OCI-LY1 (cell line): ENCODE data around the gene SMYD3.

Experiments
- H2AFZ ChIP-seq: fragments of 200-600 bp; sonication (generic), shearing (Covaris generic); 2 replicates; pipeline ENCODE4 v1.6.0; 2014; ENCODE audit warnings: antibody characterized with exemption, mild to moderate bottlenecking, low read length
- H3F3A ChIP-seq: fragments of 200-600 bp; sonication (generic), shearing (Covaris generic); 2 replicates; pipeline ENCODE4 v1.6.0; 2014; ENCODE audit warnings: mild to moderate bottlenecking, antibody characterized with exemption, low read length, moderate library complexity; ENCODE audit not compliant: insufficient read depth
- H3K27ac ChIP-seq: fragments of 200-600 bp; sonication (generic); 2 replicates; pipeline ENCODE4 v1.5.1; 2014; ENCODE audit warnings: low read length, mixed run types, mild to moderate bottlenecking, low read depth; ENCODE audit not compliant: poor library complexity, severe bottlenecking
- H3K27me3 ChIP-seq: fragments of 200-600 bp; sonication (generic); 2 replicates; pipeline ENCODE4 v1.6.0; 2014; ENCODE audit warnings: antibody characterized with exemption, mild to moderate bottlenecking, low read length, moderate library complexity; ENCODE audit not compliant: insufficient read depth
- H3K36me3 ChIP-seq: fragments of 200-600 bp; sonication (generic); 2 replicates; pipeline ENCODE4 v1.6.1; 2014; ENCODE audit warnings: mild to moderate bottlenecking, antibody characterized with exemption, low read length, moderate library complexity, mixed read lengths; ENCODE audit not compliant: insufficient read depth
- H3K4me1 ChIP-seq: fragments of 200-600 bp; sonication (generic); 2 replicates; pipeline ENCODE4 v1.5.1; 2014; ENCODE audit warnings: mild to moderate bottlenecking, low read length, moderate library complexity; ENCODE audit not compliant: insufficient read depth, severe bottlenecking
- H3K4me2 ChIP-seq: fragments of 200-600 bp; sonication (generic), shearing (Covaris generic); 2 replicates; pipeline ENCODE4 v1.6.1; 2014; ENCODE audit warnings: low read length
- H3K4me3 ChIP-seq: fragments of 200-600 bp; sonication (generic); 2 replicates; pipeline ENCODE4 v1.5.1; 2014; ENCODE audit warnings: low read length, low read depth, mild to moderate bottlenecking, mixed read lengths; ENCODE audit not compliant: poor library complexity, severe bottlenecking
- H3K79me2 ChIP-seq: fragments of 200-600 bp; shearing (Covaris generic); 2 replicates; pipeline ENCODE4 v1.6.1; 2016; ENCODE audit warnings: mixed run types, low read length, mixed read lengths; ENCODE audit not compliant: insufficient read depth
- H3K9ac ChIP-seq: fragments of 200-600 bp; sonication (generic), shearing (Covaris generic); 2 replicates; pipeline ENCODE4 v1.6.1; 2014; ENCODE audit warnings: mild to moderate bottlenecking, low read length, mixed read lengths
- H3K9me2 ChIP-seq: fragments of 200-600 bp; sonication (generic), shearing (Covaris generic); 2 replicates; pipeline ENCODE4 v1.6.1; 2014; ENCODE audit warnings: low read depth, mild to moderate bottlenecking, low read length, mixed read lengths
- H3K9me3 ChIP-seq: fragments of 200-600 bp; shearing (Covaris generic); 2 replicates; pipeline ENCODE4 v1.6.1; 2014; ENCODE audit warnings: low read length, mixed read lengths
- H4K20me1 ChIP-seq: fragments of 200-600 bp; sonication (generic), shearing (Covaris generic); 2 replicates; pipeline ENCODE4 v1.6.0; 2016; ENCODE audit warnings: mild to moderate bottlenecking, low read length; ENCODE audit not compliant: insufficient read depth
- CTCF ChIP-seq: fragments of 200-600 bp; sonication (generic), shearing (Covaris generic); IDR thresholded peaks from 2 replicates; pipeline ENCODE4 v1.5.1; 2017; ENCODE audit warnings: mild to moderate bottlenecking, antibody characterized with exemption, low read length, moderate library complexity, mixed read lengths
- EZH2 ChIP-seq: fragments of 200-600 bp; sonication (generic), shearing (Covaris generic); IDR thresholded peaks from 2 replicates; pipeline ENCODE4 v1.8.0; 2017; ENCODE audit warnings: borderline replicate concordance, mixed run types, mild to moderate bottlenecking, antibody characterized with exemption, low read length, moderate library complexity, mixed read lengths

The SMYD3 gene

GRCh38 chr1:246219508-246220030 is 287.5 kb downstream of the SMYD3 start:
- Histone ChIP-seq H3K4me1 (peaks cover 25% of the 10 kb centered on the region), H3K4me3 (no peak overlapping the region), H3K9me2 (no peaks in the 10 kb centered on the region), H4K20me1 (no peaks in the 10 kb centered on the region), H3K9me3 (peaks cover 20% of the 10 kb centered on the region; the same call in 1 of the 2 replicates), H2AFZ (no peak overlapping the region), H3K36me3 (no peaks in the 10 kb centered on the region; the same call in 1 of the 2 replicates), H3K4me2 (peak overlapping the region; percentile 38; the same call in 1 of the 2 replicates), H3K27ac (peak overlapping the region; percentile 79), H3K79me2 (no peaks in the 10 kb centered on the region), H3F3A (no peaks in the 10 kb centered on the region), H3K9ac (no peak overlapping the region; the same call in 1 of the 2 replicates), H3K27me3 (no peaks in the 10 kb centered on the region)
- TF ChIP-seq CTCF (no peak), EZH2 (no peak)

- no peaks in the 10 kb centered on the region for H3K27me3 ChIP-seq
- 0 out of 2 replicates have a peak overlapping the region, but pooled peaks have one; percentile 38 for H3K4me2 ChIP-seq
- H3K27ac ChIP-seq = peak overlapping the region; percentile 79
- no peak overlapping the region; the same call in 1 of the 2 replicates for H3K9ac ChIP-seq
- no peaks in the 10 kb centered on the region for H3F3A ChIP-seq
- H3K36me3 ChIP-seq = no peaks in the 10 kb centered on the region; the same call in 1 of the 2 replicates
- no peaks in the 10 kb centered on the region for H3K79me2 ChIP-seq
- no peaks in the 10 kb centered on the region for H4K20me1 ChIP-seq
- no peak overlapping the region for H2AFZ ChIP-seq
- H3K9me2 ChIP-seq = no peaks in the 10 kb centered on the region
- peaks cover 25% of the 10 kb centered on the region for H3K4me1 ChIP-seq
- H3K4me3 ChIP-seq = no peak overlapping the region
- peaks cover 20% of the 10 kb centered on the region; the same call in 1 of the 2 replicates for H3K9me3 ChIP-seq
- TF ChIP-seq CTCF = no peak
These were observed 288.4 kb downstream of the SMYD3 start for GRCh38 chr1:246218686-246219085.

- Histone ChIP-seq H3K9me3 (peaks cover 11% of the 10 kb centered on the region; the same call in 1 of the 2 replicates), H3F3A (no peaks in the 10 kb centered on the region), H3K79me2 (no peaks in the 10 kb centered on the region), H4K20me1 (no peaks in the 10 kb centered on the region), H3K4me1 (peaks cover 25% of the 10 kb centered on the region), H3K36me3 (no peaks in the 10 kb centered on the region; the same call in 1 of the 2 replicates), H3K9ac (no peak overlapping the region), H3K27ac (no peak overlapping the region), H3K4me3 (no peak overlapping the region), H3K27me3 (no peaks in the 10 kb centered on the region), H2AFZ (no peak overlapping the region), H3K4me2 (no peak overlapping the region), H3K9me2 (no peaks in the 10 kb centered on the region)
- no peak for TF ChIP-seq EZH2
- no peak for TF ChIP-seq CTCF
These were observed 290.2 kb downstream of the SMYD3 start for GRCh38 chr1:246216906-246217305.
